ENCODE data around the gene EPHX1. TPM values are rescaled to one million over a fixed set of nuclear protein-coding genes. Genes with fewer than 3 reads are reported as not detected.
A peak's percentile ranks its signal among the peaks of the same experiment; 100 is the strongest.

EPHX1 gene
- total RNA-seq, 1 experiment from 2014 or later = 35.8 TPM

- POLR2A ChIA-PET = interaction anchor here (0.6 to 8.6 kb wide), 54 partner anchors 9 to 1886 kb away, joined by 3 to 263 read pairs (median 4); partner anchors contain the start of genes EPHX1, H3-3A, LBR and LEFTY2
- TF ChIP-seq CTCF (IDR thresholded peaks at IDR 0.05; ENCODE audit: unreplicated experiment) = peak; percentile 25
- DNase-seq (ENCODE audit: unreplicated experiment) = peak; percentile 92
- Mint-ChIP-seq H3K4me3 (ENCODE audit: unreplicated experiment) (peak within 1 kb of the TSS; percentile 91), H3K36me3 (ENCODE audit: insufficient read depth, unreplicated experiment) (peaks cover under 1% of the 10 kb centered on the region), H3K27ac (ENCODE audit: low read depth, unreplicated experiment) (peak within 1 kb of the TSS; percentile 82), H3K27me3 (ENCODE audit: insufficient read depth, unreplicated experiment) (no peaks in the 10 kb centered on the region), H3K4me1 (ENCODE audit: insufficient read depth, unreplicated experiment) (peaks cover 51% of the 10 kb centered on the region), H3K9me3 (ENCODE audit: unreplicated experiment) (no peaks in the 10 kb centered on the region)
- intact Hi-C loops (cut with micrococcal nuclease) = loop anchor here (1.0 to 2.0 kb wide), 4 partner anchors 43 to 105 kb away; partner anchors contain the start of genes EPHX1, PYCR2 and SRP9
- no TSS peak for BruUV-seq (replicated peaks)
- CTCF ChIA-PET = interaction anchor here (0.6 to 6.7 kb wide), 44 partner anchors 11 to 536 kb away, joined by 3 to 43 read pairs (median 4); partner anchors contain the start of genes EPHX1, LEFTY2, PYCR2 and SRP9
Observed at GRCh38 chr1:225881959-225882693, 72.2 kb downstream of the EPHX1 start, which contains the start of gene TMEM63A. TSS of gene TMEM63A (minus strand) at chr1:225882380. CDS start at chr1:225877580, 4,800 bp downstream.

- H3K27ac Mint-ChIP-seq (ENCODE audit: low read depth, unreplicated experiment) = peak overlapping the region; percentile 82
- H3K4me1 Mint-ChIP-seq (ENCODE audit: insufficient read depth, unreplicated experiment) = peaks cover 43% of the 10 kb centered on the region
- no peaks in the 10 kb centered on the region for H3K9me3 Mint-ChIP-seq (ENCODE audit: unreplicated experiment)
- ChIA-PET POLR2A (interaction anchor here (0.6 to 8.6 kb wide), 54 partner anchors 8 to 1885 kb away, joined by 3 to 263 read pairs (median 4); partner anchors contain the start of genes ENAH, EPHX1, H3-3A and LBR), CTCF (interaction anchor here (0.6 to 6.7 kb wide), 43 partner anchors 11 to 537 kb away, joined by 3 to 43 read pairs (median 4); partner anchors contain the start of genes EPHX1, LEFTY2, PYCR2 and SRP9)
- no peaks in the 10 kb centered on the region for H3K27me3 Mint-ChIP-seq (ENCODE audit: insufficient read depth, unreplicated experiment)
- BruUV-seq (replicated peaks) = no TSS peak
- DNase-seq (ENCODE audit: unreplicated experiment) = peak; percentile 70
- no peak for TF ChIP-seq CTCF (IDR thresholded peaks at IDR 0.05; ENCODE audit: unreplicated experiment)
- H3K36me3 Mint-ChIP-seq (ENCODE audit: insufficient read depth, unreplicated experiment) = no peaks in the 10 kb centered on the region
- peak overlapping the region; percentile 91 for H3K4me3 Mint-ChIP-seq (ENCODE audit: unreplicated experiment)
- intact Hi-C loops (cut with micrococcal nuclease) = loop anchor here (1.0 to 2.0 kb wide), 4 partner anchors 42 to 106 kb away; partner anchors contain the start of genes EPHX1, PYCR2 and SRP9
Observed at GRCh38 chr1:225882694-225883615, 73.0 kb downstream of the EPHX1 start.

- intact Hi-C loops (cut with micrococcal nuclease) = loop anchor here (2.0 kb wide), 2 partner anchors 41 to 73 kb away; partner anchors contain the start of genes EPHX1 and PYCR2
- no peaks in the 10 kb centered on the region for H3K27me3 Mint-ChIP-seq (ENCODE audit: insufficient read depth, unreplicated experiment)
- POLR2A ChIA-PET = interaction anchor here (0.6 to 8.6 kb wide), 20 partner anchors 8 to 526 kb away, joined by 3 to 263 read pairs (median 8); partner anchors contain the start of genes EPHX1, PYCR2 and SRP9
- H3K4me3 Mint-ChIP-seq (ENCODE audit: unreplicated experiment) = peak overlapping the region; percentile 91
- BruUV-seq (replicated peaks) = no TSS peak
- TF ChIP-seq CTCF (IDR thresholded peaks at IDR 0.05; ENCODE audit: unreplicated experiment) = no peak
- CTCF ChIA-PET = interaction anchor here (0.6 to 6.7 kb wide), 21 partner anchors 14 to 486 kb away, joined by 3 to 43 read pairs (median 4); partner anchors contain the start of genes EPHX1, PYCR2 and SRP9
- no peak for DNase-seq (ENCODE audit: unreplicated experiment)
- H3K36me3 Mint-ChIP-seq (ENCODE audit: insufficient read depth, unreplicated experiment) = no peaks in the 10 kb centered on the region
- peaks cover 39% of the 10 kb centered on the region for H3K4me1 Mint-ChIP-seq (ENCODE audit: insufficient read depth, unreplicated experiment)
- H3K9me3 Mint-ChIP-seq (ENCODE audit: unreplicated experiment) = no peaks in the 10 kb centered on the region
- H3K27ac Mint-ChIP-seq (ENCODE audit: low read depth, unreplicated experiment) = peak overlapping the region; percentile 82
Observed at GRCh38 chr1:225883616-225884265, 73.8 kb downstream of the EPHX1 start.

Data from MCF 10A (cell line).